ENCODE data around the gene PARK7. TPM values are rescaled to one million over a fixed set of nuclear protein-coding genes. Genes with fewer than 3 reads are reported as not detected.

PARK7 gene
- total RNA-seq, 1 experiment from 2014 or later, result 352 TPM

DNA sequence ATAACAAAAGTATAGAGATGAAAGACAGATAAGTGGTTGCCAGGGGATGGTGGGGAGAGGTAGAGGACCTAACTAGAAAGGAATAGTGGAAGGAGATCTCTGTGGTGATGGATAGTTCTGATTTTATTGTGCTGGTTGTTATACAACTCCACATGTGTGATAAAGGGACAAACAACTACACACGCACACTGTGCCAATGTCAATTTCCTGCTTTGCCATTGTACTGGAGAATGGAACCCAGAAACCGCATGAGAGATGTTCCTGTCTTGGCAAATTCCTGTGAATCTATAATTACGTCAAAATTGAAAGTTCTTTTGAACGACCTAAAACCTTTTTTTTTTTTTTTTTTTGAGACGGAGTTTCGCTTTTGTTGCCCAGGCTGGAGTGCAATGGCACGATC lies 31.9 kb upstream of the PARK7 start:
- no TSS peak for BruUV-seq (replicated peaks)
- Histone ChIP-seq H3K27ac (ENCODE audit: low read depth, low read length, poor library complexity, severe bottlenecking) (no peak overlapping the region), H3K27me3 (replicated peaks; ENCODE audit: insufficient read depth, low read depth, low read length, poor library complexity) (no peaks in the 10 kb centered on the region), H3K4me3 (ENCODE audit: low read depth, low read length, poor library complexity, severe bottlenecking) (no peak overlapping the region), H3K36me3 (ENCODE audit: insufficient read depth, low read length, poor library complexity, severe bottlenecking) (no peaks in the 10 kb centered on the region), H3K9me3 (ENCODE audit: low read depth, low read length, poor library complexity, severe bottlenecking) (no peaks in the 10 kb centered on the region), H3K4me1 (ENCODE audit: insufficient read depth, low read length, poor library complexity, severe bottlenecking) (no peaks in the 10 kb centered on the region)
- POLR2A ChIA-PET (ENCODE audit: low non-redundant PET), result no interaction called here
- no peak for TF ChIP-seq EZH2 (IDR thresholded peaks at IDR 0.05; ENCODE audit: borderline replicate concordance, low read depth, low read length, poor library complexity, severe bottlenecking)
- TF ChIP-seq, protein P1, sequence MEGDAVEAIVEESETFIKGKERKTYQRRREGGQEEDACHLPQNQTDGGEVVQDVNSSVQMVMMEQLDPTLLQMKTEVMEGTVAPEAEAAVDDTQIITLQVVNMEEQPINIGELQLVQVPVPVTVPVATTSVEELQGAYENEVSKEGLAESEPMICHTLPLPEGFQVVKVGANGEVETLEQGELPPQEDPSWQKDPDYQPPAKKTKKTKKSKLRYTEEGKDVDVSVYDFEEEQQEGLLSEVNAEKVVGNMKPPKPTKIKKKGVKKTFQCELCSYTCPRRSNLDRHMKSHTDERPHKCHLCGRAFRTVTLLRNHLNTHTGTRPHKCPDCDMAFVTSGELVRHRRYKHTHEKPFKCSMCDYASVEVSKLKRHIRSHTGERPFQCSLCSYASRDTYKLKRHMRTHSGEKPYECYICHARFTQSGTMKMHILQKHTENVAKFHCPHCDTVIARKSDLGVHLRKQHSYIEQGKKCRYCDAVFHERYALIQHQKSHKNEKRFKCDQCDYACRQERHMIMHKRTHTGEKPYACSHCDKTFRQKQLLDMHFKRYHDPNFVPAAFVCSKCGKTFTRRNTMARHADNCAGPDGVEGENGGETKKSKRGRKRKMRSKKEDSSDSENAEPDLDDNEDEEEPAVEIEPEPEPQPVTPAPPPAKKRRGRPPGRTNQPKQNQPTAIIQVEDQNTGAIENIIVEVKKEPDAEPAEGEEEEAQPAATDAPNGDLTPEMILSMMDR (conservative IDR thresholded peaks at IDR 0.05; ENCODE audit: low read depth, low read length), result no peak
- CTCF ChIA-PET, result no interaction called here
- intact Hi-C loops (cut with micrococcal nuclease; ENCODE audit: unreplicated experiment), result no loop called here
- DNase-seq (ENCODE audit: low spot score), result no peak

DNA sequence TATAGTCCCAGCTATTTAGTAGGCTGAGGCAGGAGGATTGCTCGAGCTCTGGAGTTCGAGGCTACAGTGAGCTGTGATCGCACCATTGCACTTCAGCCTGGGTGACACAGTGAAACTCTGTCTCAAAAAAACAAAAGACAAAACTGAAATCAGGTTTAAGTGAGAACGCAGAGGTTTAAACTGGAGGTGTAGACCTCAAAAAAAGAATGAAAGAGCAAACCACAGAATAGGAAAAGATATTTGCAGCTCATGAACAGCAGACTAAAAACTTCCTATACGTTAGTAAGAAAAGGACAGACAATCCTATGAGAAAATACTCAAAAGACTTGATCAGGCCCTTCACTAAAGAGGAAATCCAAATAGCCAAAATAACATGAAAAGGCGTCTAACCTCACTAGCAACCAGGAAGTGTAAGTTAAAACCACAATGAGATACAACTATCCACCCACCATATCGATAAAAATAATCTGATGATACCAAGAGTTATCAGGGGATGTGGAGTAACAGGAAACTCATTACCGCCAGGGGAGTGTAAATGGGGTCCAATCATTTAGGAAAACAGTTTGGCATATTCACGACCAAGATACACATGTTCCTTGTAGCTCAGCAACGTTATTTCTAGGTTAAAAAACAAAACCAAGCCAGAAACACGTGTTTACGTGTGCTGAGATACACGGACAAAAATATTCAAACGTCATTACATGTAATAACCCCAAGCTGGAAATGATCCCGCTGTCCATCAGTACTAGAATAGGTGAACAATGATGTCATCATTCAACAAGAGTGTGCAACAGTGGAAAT lies 30.7 kb upstream of the PARK7 start:
- Histone ChIP-seq H3K27ac (ENCODE audit: low read depth, low read length, poor library complexity, severe bottlenecking) (no peak overlapping the region), H3K4me1 (ENCODE audit: insufficient read depth, low read length, poor library complexity, severe bottlenecking) (no peaks in the 10 kb centered on the region), H3K36me3 (ENCODE audit: insufficient read depth, low read length, poor library complexity, severe bottlenecking) (no peaks in the 10 kb centered on the region), H3K27me3 (replicated peaks; ENCODE audit: insufficient read depth, low read depth, low read length, poor library complexity) (no peaks in the 10 kb centered on the region), H3K4me3 (ENCODE audit: low read depth, low read length, poor library complexity, severe bottlenecking) (no peak overlapping the region), H3K9me3 (ENCODE audit: low read depth, low read length, poor library complexity, severe bottlenecking) (no peaks in the 10 kb centered on the region)
- POLR2A ChIA-PET (ENCODE audit: low non-redundant PET), result no interaction called here
- no peak for TF ChIP-seq EZH2 (IDR thresholded peaks at IDR 0.05; ENCODE audit: borderline replicate concordance, low read depth, low read length, poor library complexity, severe bottlenecking)
- TF ChIP-seq, protein P1 (conservative IDR thresholded peaks at IDR 0.05; ENCODE audit: low read depth, low read length), result no peak
- intact Hi-C loops (cut with micrococcal nuclease; ENCODE audit: unreplicated experiment), result no loop called here
- CTCF ChIA-PET, result no interaction called here
- BruUV-seq (replicated peaks), result no TSS peak
- no peak for DNase-seq (ENCODE audit: low spot score)

DNA sequence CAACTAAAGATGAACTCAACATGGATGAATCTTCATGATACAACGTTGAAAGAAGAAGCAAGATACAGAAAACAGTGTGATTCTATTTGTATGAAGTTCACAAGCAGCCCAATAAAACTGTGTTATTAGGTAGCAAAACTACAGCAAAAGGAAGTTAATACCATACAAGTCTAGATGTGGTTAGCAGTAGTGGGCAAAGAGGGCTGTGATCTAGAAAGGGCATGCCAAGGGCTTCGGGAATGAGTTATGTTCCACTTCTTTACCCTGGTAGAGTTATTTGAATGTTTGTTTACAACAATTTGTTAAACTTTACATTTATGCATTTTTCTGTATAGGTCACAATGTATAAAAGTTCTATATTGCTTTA lies 30.1 kb upstream of the PARK7 start:
- Histone ChIP-seq H3K36me3 (ENCODE audit: insufficient read depth, low read length, poor library complexity, severe bottlenecking) (no peaks in the 10 kb centered on the region), H3K4me1 (ENCODE audit: insufficient read depth, low read length, poor library complexity, severe bottlenecking) (no peaks in the 10 kb centered on the region), H3K27ac (ENCODE audit: low read depth, low read length, poor library complexity, severe bottlenecking) (no peak overlapping the region), H3K4me3 (ENCODE audit: low read depth, low read length, poor library complexity, severe bottlenecking) (no peak overlapping the region), H3K9me3 (ENCODE audit: low read depth, low read length, poor library complexity, severe bottlenecking) (no peaks in the 10 kb centered on the region), H3K27me3 (replicated peaks; ENCODE audit: insufficient read depth, low read depth, low read length, poor library complexity) (no peaks in the 10 kb centered on the region)
- ChIA-PET CTCF (no interaction called here), POLR2A (ENCODE audit: low non-redundant PET) (no interaction called here)
- intact Hi-C loops (cut with micrococcal nuclease; ENCODE audit: unreplicated experiment), result no loop called here
- TF ChIP-seq EZH2 (IDR thresholded peaks at IDR 0.05; ENCODE audit: borderline replicate concordance, low read depth, low read length, poor library complexity, severe bottlenecking), result no peak
- BruUV-seq (replicated peaks), result no TSS peak
- DNase-seq (ENCODE audit: low spot score), result no peak
